ENCODE results near the gene SHISA2. TPM values are rescaled to one million over a fixed set of nuclear protein-coding genes. Genes with fewer than 3 reads are reported as not detected.

Gene SHISA2
- total and polyA plus RNA-seq, 2 experiments from 2014 or later = 1.1 to 1.8 TPM

GRCh38 chr13:26034018-26034417 lies 17.8 kb downstream of the SHISA2 start:
- Histone ChIP-seq H3K79me2 (no peaks in the 10 kb centered on the region), H3K27me3 (peaks cover 1% of the 10 kb centered on the region), H4K20me1 (ENCODE audit: insufficient read depth, poor library complexity, severe bottlenecking) (no peaks in the 10 kb centered on the region), H3K9me3 (ENCODE audit: low read depth) (no peaks in the 10 kb centered on the region), H3K9me2 (replicated peaks; ENCODE audit: insufficient read depth) (no peaks in the 10 kb centered on the region), H2AFZ (no peak overlapping the region), H3K4me3 (no peak overlapping the region), H3K4me2 (no peak overlapping the region), H3K27ac (no peak overlapping the region), H3K36me3 (replicated peaks; ENCODE audit: insufficient read depth, low read depth) (no peaks in the 10 kb centered on the region), H3K4me1 (ENCODE audit: insufficient read depth) (no peaks in the 10 kb centered on the region)
- TF ChIP-seq EZH2phosphoT487 (IDR thresholded peaks at IDR 0.05; ENCODE audit: low read depth, severe bottlenecking, unreplicated experiment) (no peak), EZH2 (IDR thresholded peaks at IDR 0.05; ENCODE audit: borderline replicate concordance) (no peak), CTCF (IDR thresholded peaks at IDR 0.05; ENCODE audit: poor library complexity) (no peak)
- DNase-seq (ENCODE audit: low spot score) = no peak
- 82% methylated on average over 3 of the region's 3 CpGs for WGBS (ENCODE audit: low lambda C conversion rate, missing lambda C conversion rate)

- Histone ChIP-seq H3K4me1 (ENCODE audit: insufficient read depth) (no peaks in the 10 kb centered on the region), H3K27me3 (peaks cover 3% of the 10 kb centered on the region), H3K36me3 (replicated peaks; ENCODE audit: insufficient read depth, low read depth) (no peaks in the 10 kb centered on the region), H2AFZ (no peak overlapping the region), H3K9me3 (ENCODE audit: low read depth) (no peaks in the 10 kb centered on the region), H3K79me2 (no peaks in the 10 kb centered on the region), H3K4me3 (no peak overlapping the region), H3K9me2 (replicated peaks; ENCODE audit: insufficient read depth) (no peaks in the 10 kb centered on the region), H3K27ac (no peak overlapping the region), H3K4me2 (no peak overlapping the region), H4K20me1 (ENCODE audit: insufficient read depth, poor library complexity, severe bottlenecking) (no peaks in the 10 kb centered on the region)
- no peak for TF ChIP-seq EZH2 (IDR thresholded peaks at IDR 0.05; ENCODE audit: borderline replicate concordance)
- TF ChIP-seq EZH2phosphoT487 (IDR thresholded peaks at IDR 0.05; ENCODE audit: low read depth, severe bottlenecking, unreplicated experiment) = no peak
- TF ChIP-seq CTCF (IDR thresholded peaks at IDR 0.05; ENCODE audit: poor library complexity) = no peak
- DNase-seq (ENCODE audit: low spot score) = no peak
- WGBS (ENCODE audit: low lambda C conversion rate, missing lambda C conversion rate) = 82% methylated on average over 4 of the region's 4 CpGs
Measured at GRCh38 chr13:26030331-26030730, 21.5 kb downstream of the SHISA2 start.

- Histone ChIP-seq H3K79me2 (no peaks in the 10 kb centered on the region), H3K9me3 (ENCODE audit: low read depth) (no peaks in the 10 kb centered on the region), H3K27ac (no peak overlapping the region), H3K27me3 (peaks cover 3% of the 10 kb centered on the region), H3K9me2 (replicated peaks; ENCODE audit: insufficient read depth) (no peaks in the 10 kb centered on the region), H3K36me3 (replicated peaks; ENCODE audit: insufficient read depth, low read depth) (no peaks in the 10 kb centered on the region), H3K4me3 (no peak overlapping the region), H3K4me1 (ENCODE audit: insufficient read depth) (no peaks in the 10 kb centered on the region), H3K4me2 (no peak overlapping the region), H2AFZ (no peak overlapping the region), H4K20me1 (ENCODE audit: insufficient read depth, poor library complexity, severe bottlenecking) (no peaks in the 10 kb centered on the region)
- TF ChIP-seq EZH2 (IDR thresholded peaks at IDR 0.05; ENCODE audit: borderline replicate concordance) = no peak
- TF ChIP-seq CTCF (IDR thresholded peaks at IDR 0.05; ENCODE audit: poor library complexity) = no peak
- TF ChIP-seq EZH2phosphoT487 (IDR thresholded peaks at IDR 0.05; ENCODE audit: low read depth, severe bottlenecking, unreplicated experiment) = no peak
- 91% methylated on average over 4 of the region's 4 CpGs for WGBS (ENCODE audit: low lambda C conversion rate, missing lambda C conversion rate)
- DNase-seq (ENCODE audit: low spot score) = no peak
Measured at GRCh38 chr13:26029581-26030136, 22.2 kb downstream of the SHISA2 start.

Data from hepatocyte (in vitro differentiated cells).